ENCODE measurements around the gene SERGEF.

The SERGEF gene

GRCh38 chr11:17771841-17772401 lies 240.9 kb downstream of the SERGEF start:
- Histone ChIP-seq H3K27ac (ENCODE audit: low read depth, low read length) (no peak overlapping the region), H3K4me3 (ENCODE audit: low read depth in 1 of 5, low read length in 5 of 5) (no peak overlapping the region), H3K9me3 (ENCODE audit: control insufficient read depth in 5 of 5, low read length in 5 of 5) (no peaks in the 10 kb centered on the region), H3K4me1 (ENCODE audit: control insufficient read depth in 5 of 5, insufficient read depth in 5 of 5, low read length in 5 of 5) (no peaks in the 10 kb centered on the region), H3K9ac (ENCODE audit: low read length in 5 of 5) (no peak overlapping the region), H3K36me3 (ENCODE audit: control insufficient read depth in 5 of 5, insufficient read depth in 5 of 5, low read length in 5 of 5) (no peaks in the 10 kb centered on the region), H3K27me3 (ENCODE audit: control insufficient read depth in 5 of 5, insufficient read depth in 4 of 5, low read length in 5 of 5) (no peaks in the 10 kb centered on the region)

GRCh38 chr11:17771415-17771814 lies 241.4 kb downstream of the SERGEF start:
- H3K4me3 ChIP-seq (ENCODE audit: low read depth in 1 of 5, low read length in 5 of 5) = no peak overlapping the region
- no peaks in the 10 kb centered on the region for H3K36me3 ChIP-seq (ENCODE audit: control insufficient read depth in 5 of 5, insufficient read depth in 5 of 5, low read length in 5 of 5)
- H3K9ac ChIP-seq (ENCODE audit: low read length in 5 of 5) = no peak overlapping the region
- no peaks in the 10 kb centered on the region for H3K4me1 ChIP-seq (ENCODE audit: control insufficient read depth in 5 of 5, insufficient read depth in 5 of 5, low read length in 5 of 5)
- H3K9me3 ChIP-seq (ENCODE audit: control insufficient read depth in 5 of 5, low read length in 5 of 5) = no peaks in the 10 kb centered on the region
- H3K27me3 ChIP-seq (ENCODE audit: control insufficient read depth in 5 of 5, insufficient read depth in 4 of 5, low read length in 5 of 5) = peaks cover 0 to under 1% (median 0%) of the 10 kb centered on the region in 5 donors
- H3K27ac ChIP-seq (ENCODE audit: low read depth, low read length) = no peak overlapping the region

GRCh38 chr11:17770917-17771316 lies 241.9 kb downstream of the SERGEF start:
- no peaks in the 10 kb centered on the region for H3K9me3 ChIP-seq (ENCODE audit: control insufficient read depth in 5 of 5, low read length in 5 of 5)
- H3K27me3 ChIP-seq (ENCODE audit: control insufficient read depth in 5 of 5, insufficient read depth in 4 of 5, low read length in 5 of 5) = peaks cover 0 to 5% (median 3%) of the 10 kb centered on the region in 5 donors
- H3K4me3 ChIP-seq (ENCODE audit: low read depth in 1 of 5, low read length in 5 of 5) = no peak overlapping the region
- H3K36me3 ChIP-seq (ENCODE audit: control insufficient read depth in 5 of 5, insufficient read depth in 5 of 5, low read length in 5 of 5) = no peaks in the 10 kb centered on the region
- no peaks in the 10 kb centered on the region for H3K4me1 ChIP-seq (ENCODE audit: control insufficient read depth in 5 of 5, insufficient read depth in 5 of 5, low read length in 5 of 5)
- H3K9ac ChIP-seq (ENCODE audit: low read length in 5 of 5) = no peak overlapping the region
- no peak overlapping the region for H3K27ac ChIP-seq (ENCODE audit: low read depth, low read length)

- H3K9me3 ChIP-seq (ENCODE audit: control insufficient read depth in 5 of 5, low read length in 5 of 5) = no peaks in the 10 kb centered on the region
- H3K9ac ChIP-seq (ENCODE audit: low read length in 5 of 5) = no peak overlapping the region
- no peaks in the 10 kb centered on the region for H3K4me1 ChIP-seq (ENCODE audit: control insufficient read depth in 5 of 5, insufficient read depth in 5 of 5, low read length in 5 of 5)
- no peaks in the 10 kb centered on the region for H3K36me3 ChIP-seq (ENCODE audit: control insufficient read depth in 5 of 5, insufficient read depth in 5 of 5, low read length in 5 of 5)
- no peak overlapping the region for H3K4me3 ChIP-seq (ENCODE audit: low read depth in 1 of 5, low read length in 5 of 5)
- H3K27ac ChIP-seq (ENCODE audit: low read depth, low read length) = no peak overlapping the region
- peaks cover 0 to 11% (median 5%) of the 10 kb centered on the region in 5 donors for H3K27me3 ChIP-seq (ENCODE audit: control insufficient read depth in 5 of 5, insufficient read depth in 4 of 5, low read length in 5 of 5)
Observed at GRCh38 chr11:17770048-17770652, 242.7 kb downstream of the SERGEF start.

- Histone ChIP-seq H3K4me1 (ENCODE audit: control insufficient read depth in 5 of 5, insufficient read depth in 5 of 5, low read length in 5 of 5) (no peaks in the 10 kb centered on the region), H3K36me3 (ENCODE audit: control insufficient read depth in 5 of 5, insufficient read depth in 5 of 5, low read length in 5 of 5) (no peaks in the 10 kb centered on the region), H3K9ac (ENCODE audit: low read length in 5 of 5) (no peak overlapping the region), H3K27ac (ENCODE audit: low read depth, low read length) (no peak overlapping the region), H3K9me3 (ENCODE audit: control insufficient read depth in 5 of 5, low read length in 5 of 5) (no peaks in the 10 kb centered on the region), H3K4me3 (ENCODE audit: low read depth in 1 of 5, low read length in 5 of 5) (no peak overlapping the region), H3K27me3 (ENCODE audit: control insufficient read depth in 5 of 5, insufficient read depth in 4 of 5, low read length in 5 of 5) (peaks cover 0 to 14% (median 6%) of the 10 kb centered on the region in 5 donors)
Observed at GRCh38 chr11:17769218-17769617, 243.6 kb downstream of the SERGEF start.

- Histone ChIP-seq H3K9ac (ENCODE audit: low read length in 5 of 5) (no peak overlapping the region), H3K36me3 (ENCODE audit: control insufficient read depth in 5 of 5, insufficient read depth in 5 of 5, low read length in 5 of 5) (no peaks in the 10 kb centered on the region)
Observed at GRCh38 chr11:17768547-17768946, 244.3 kb downstream of the SERGEF start.

GRCh38 chr11:17767914-17768313 lies 244.9 kb downstream of the SERGEF start:
- Histone ChIP-seq H3K27me3 (ENCODE audit: control insufficient read depth in 5 of 5, insufficient read depth in 4 of 5, low read length in 5 of 5) (peaks cover 0 to 19% (median 12%) of the 10 kb centered on the region in 5 donors), H3K9ac (ENCODE audit: low read length in 5 of 5) (no peak overlapping the region), H3K4me1 (ENCODE audit: control insufficient read depth in 5 of 5, insufficient read depth in 5 of 5, low read length in 5 of 5) (no peaks in the 10 kb centered on the region), H3K36me3 (ENCODE audit: control insufficient read depth in 5 of 5, insufficient read depth in 5 of 5, low read length in 5 of 5) (no peaks in the 10 kb centered on the region), H3K27ac (ENCODE audit: low read depth, low read length) (no peak overlapping the region), H3K4me3 (ENCODE audit: low read depth in 1 of 5, low read length in 5 of 5) (no peak overlapping the region), H3K9me3 (ENCODE audit: control insufficient read depth in 5 of 5, low read length in 5 of 5) (no peaks in the 10 kb centered on the region)

More at GRCh38 chr11:17768547-17768946, 244.3 kb downstream of the SERGEF start:
- H3K4me1 ChIP-seq (ENCODE audit: control insufficient read depth in 5 of 5, insufficient read depth in 5 of 5, low read length in 5 of 5) = no peaks in the 10 kb centered on the region
- no peaks in the 10 kb centered on the region for H3K9me3 ChIP-seq (ENCODE audit: control insufficient read depth in 5 of 5, low read length in 5 of 5)
- H3K27me3 ChIP-seq (ENCODE audit: control insufficient read depth in 5 of 5, insufficient read depth in 4 of 5, low read length in 5 of 5) = peaks cover 0 to 18% (median 8%) of the 10 kb centered on the region in 5 donors
- no peak overlapping the region for H3K4me3 ChIP-seq (ENCODE audit: low read depth in 1 of 5, low read length in 5 of 5)
- H3K27ac ChIP-seq (ENCODE audit: low read depth, low read length) = no peak overlapping the region

GRCh38 chr11:17767301-17767885 lies 245.5 kb downstream of the SERGEF start:
- no peak overlapping the region for H3K27ac ChIP-seq (ENCODE audit: low read depth, low read length)

GRCh38 chr11:17766590-17766989 lies 246.3 kb downstream of the SERGEF start:
- Histone ChIP-seq H3K36me3 (ENCODE audit: control insufficient read depth in 5 of 5, insufficient read depth in 5 of 5, low read length in 5 of 5) (no peaks in the 10 kb centered on the region), H3K27me3 (ENCODE audit: control insufficient read depth in 5 of 5, insufficient read depth in 4 of 5, low read length in 5 of 5) (peaks cover 0 to 19% (median 13%) of the 10 kb centered on the region in 5 donors), H3K27ac (ENCODE audit: low read depth, low read length) (no peak overlapping the region), H3K9me3 (ENCODE audit: control insufficient read depth in 5 of 5, low read length in 5 of 5) (no peaks in the 10 kb centered on the region), H3K4me1 (ENCODE audit: control insufficient read depth in 5 of 5, insufficient read depth in 5 of 5, low read length in 5 of 5) (no peaks in the 10 kb centered on the region), H3K4me3 (ENCODE audit: low read depth in 1 of 5, low read length in 5 of 5) (no peak overlapping the region), H3K9ac (ENCODE audit: low read length in 5 of 5) (no peak overlapping the region)

More at GRCh38 chr11:17767301-17767885, 245.5 kb downstream of the SERGEF start:
- no peaks in the 10 kb centered on the region for H3K4me1 ChIP-seq (ENCODE audit: control insufficient read depth in 5 of 5, insufficient read depth in 5 of 5, low read length in 5 of 5)
- H3K36me3 ChIP-seq (ENCODE audit: control insufficient read depth in 5 of 5, insufficient read depth in 5 of 5, low read length in 5 of 5) = no peaks in the 10 kb centered on the region
- H3K9ac ChIP-seq (ENCODE audit: low read length in 5 of 5) = no peak overlapping the region
- H3K9me3 ChIP-seq (ENCODE audit: control insufficient read depth in 5 of 5, low read length in 5 of 5) = no peaks in the 10 kb centered on the region
- no peak overlapping the region for H3K4me3 ChIP-seq (ENCODE audit: low read depth in 1 of 5, low read length in 5 of 5)
- H3K27me3 ChIP-seq (ENCODE audit: control insufficient read depth in 5 of 5, insufficient read depth in 4 of 5, low read length in 5 of 5) = peaks cover 0 to 19% (median 13%) of the 10 kb centered on the region in 5 donors

GRCh38 chr11:17766073-17766359 lies 246.8 kb downstream of the SERGEF start:
- Histone ChIP-seq H3K9ac (ENCODE audit: low read length in 5 of 5) (no peak overlapping the region), H3K27ac (ENCODE audit: low read depth, low read length) (no peak overlapping the region), H3K36me3 (ENCODE audit: control insufficient read depth in 5 of 5, insufficient read depth in 5 of 5, low read length in 5 of 5) (no peaks in the 10 kb centered on the region), H3K4me1 (ENCODE audit: control insufficient read depth in 5 of 5, insufficient read depth in 5 of 5, low read length in 5 of 5) (no peaks in the 10 kb centered on the region), H3K27me3 (ENCODE audit: control insufficient read depth in 5 of 5, insufficient read depth in 4 of 5, low read length in 5 of 5) (peaks cover 0 to 19% (median 13%) of the 10 kb centered on the region in 5 donors), H3K9me3 (ENCODE audit: control insufficient read depth in 5 of 5, low read length in 5 of 5) (no peaks in the 10 kb centered on the region), H3K4me3 (ENCODE audit: low read depth in 1 of 5, low read length in 5 of 5) (no peak overlapping the region)

All from subcutaneous abdominal adipose tissue (tissue), 5 donors.